ENCODE results near the gene P2RY11.

DNA sequence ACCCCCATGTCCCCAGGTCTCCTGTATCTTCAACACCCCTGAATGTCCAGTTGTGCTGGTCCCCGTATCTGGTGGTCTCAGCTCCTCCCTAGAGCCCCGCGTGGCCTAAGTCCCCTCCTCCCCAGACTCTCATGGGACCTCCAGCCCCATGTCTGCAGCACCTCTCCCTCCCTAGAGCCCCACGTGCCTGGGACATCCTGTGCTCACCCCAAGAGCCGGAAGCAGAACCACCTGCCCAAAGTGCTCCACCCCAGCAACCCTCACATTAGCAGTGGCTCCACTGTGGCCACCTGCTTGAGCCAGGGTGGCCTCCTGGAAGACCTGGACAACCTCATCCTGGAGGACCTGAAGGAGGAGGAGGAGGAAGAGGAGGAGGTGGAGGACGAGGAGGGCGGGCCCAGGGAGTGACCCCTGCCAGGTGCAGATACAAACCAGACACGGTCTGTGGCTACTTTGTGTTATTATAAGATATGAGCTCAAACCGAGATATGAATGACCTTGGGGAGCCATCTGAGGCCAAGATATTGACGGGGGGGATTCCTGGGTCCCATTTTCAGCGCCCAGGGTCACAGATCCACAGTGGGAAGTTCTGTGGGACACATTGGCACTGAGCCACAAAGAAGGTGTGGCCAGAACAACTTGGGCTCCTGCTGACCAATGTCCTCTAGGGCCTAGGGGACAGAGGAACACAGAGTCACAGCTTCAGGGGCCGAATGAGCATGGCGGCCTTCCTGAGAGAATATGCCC lies 19.4 kb upstream of the P2RY11 start:
- TF ChIP-seq, protein P1, sequence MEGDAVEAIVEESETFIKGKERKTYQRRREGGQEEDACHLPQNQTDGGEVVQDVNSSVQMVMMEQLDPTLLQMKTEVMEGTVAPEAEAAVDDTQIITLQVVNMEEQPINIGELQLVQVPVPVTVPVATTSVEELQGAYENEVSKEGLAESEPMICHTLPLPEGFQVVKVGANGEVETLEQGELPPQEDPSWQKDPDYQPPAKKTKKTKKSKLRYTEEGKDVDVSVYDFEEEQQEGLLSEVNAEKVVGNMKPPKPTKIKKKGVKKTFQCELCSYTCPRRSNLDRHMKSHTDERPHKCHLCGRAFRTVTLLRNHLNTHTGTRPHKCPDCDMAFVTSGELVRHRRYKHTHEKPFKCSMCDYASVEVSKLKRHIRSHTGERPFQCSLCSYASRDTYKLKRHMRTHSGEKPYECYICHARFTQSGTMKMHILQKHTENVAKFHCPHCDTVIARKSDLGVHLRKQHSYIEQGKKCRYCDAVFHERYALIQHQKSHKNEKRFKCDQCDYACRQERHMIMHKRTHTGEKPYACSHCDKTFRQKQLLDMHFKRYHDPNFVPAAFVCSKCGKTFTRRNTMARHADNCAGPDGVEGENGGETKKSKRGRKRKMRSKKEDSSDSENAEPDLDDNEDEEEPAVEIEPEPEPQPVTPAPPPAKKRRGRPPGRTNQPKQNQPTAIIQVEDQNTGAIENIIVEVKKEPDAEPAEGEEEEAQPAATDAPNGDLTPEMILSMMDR (conservative IDR thresholded peaks at IDR 0.05; ENCODE audit: low read depth, low read length): no peak
- no peak for TF ChIP-seq RCOR1 (IDR thresholded peaks at IDR 0.05; ENCODE audit: insufficient replicate concordance, low read length)
- no peak for TF ChIP-seq POLR2A (IDR thresholded peaks at IDR 0.05; ENCODE audit: low read depth, low read length)
- TF ChIP-seq MAZ (IDR thresholded peaks at IDR 0.05; ENCODE audit: borderline replicate concordance, low read depth, low read length): no peak
- TF ChIP-seq FOS (IDR thresholded peaks at IDR 0.05; ENCODE audit: low read depth, low read length): no peak
- TF ChIP-seq RAD21 (IDR thresholded peaks at IDR 0.05; ENCODE audit: low read length): no peak
- no peak for TF ChIP-seq BHLHE40 (IDR thresholded peaks at IDR 0.05; ENCODE audit: low read depth, low read length)
- no peak for TF ChIP-seq MXI1 (IDR thresholded peaks at IDR 0.05; ENCODE audit: borderline replicate concordance, low read depth, low read length)
- TF ChIP-seq CEBPB (IDR thresholded peaks at IDR 0.05; ENCODE audit: low read depth, low read length): no peak

Data from IMR-90 (cell line).